K562 (cell line): ENCODE data around the gene DPH6. TPM values are rescaled to one million over a fixed set of nuclear protein-coding genes. Genes with fewer than 3 reads are reported as not detected.
A peak's percentile ranks its signal among the peaks of the same experiment; 100 is the strongest.

Source experiments
- ELF4 ChIP-seq: fragments of 450-650 bp; formaldehyde crosslinking; IDR thresholded peaks from 2 replicates; pipeline ENCODE4 v1.4.0; 2022; ENCODE audit warnings: missing genetic modification characterization
- HMG20A ChIP-seq: fragments of 450-650 bp; formaldehyde crosslinking; conservative IDR thresholded peaks from 2 replicates; pipeline ENCODE4 v1.4.0; 2020; ENCODE audit warnings: mild to moderate bottlenecking, mixed read lengths
- JUND ChIP-seq, 2 experiments: IDR thresholded peaks; 2 replicates in 1 of 2; 3 replicates in 1 of 2; pipeline ENCODE4 v1.6.1; 2011; ENCODE audit warnings: borderline replicate concordance in 2 of 2, low read depth in 2 of 2, low read length in 2 of 2, improper control_type of control experiment in 1 of 2, missing biosample characterization in 1 of 2, missing genetic modification characterization in 1 of 2, missing genetic modification reagents in 1 of 2
- KLF10 ChIP-seq: fragments of 250-450 bp; sonication (Bioruptor Pico); IDR thresholded peaks from 2 replicates; pipeline ENCODE4 v1.6.1; 2021; ENCODE audit warnings: matching md5 sums
- LCOR ChIP-seq: sonication (generic); formaldehyde crosslinking; IDR thresholded peaks from 2 replicates; pipeline ENCODE4 v1.8.0; 2022; ENCODE audit warnings: mild to moderate bottlenecking, missing genetic modification reagents
- MECOM ChIP-seq: fragments of 250-450 bp; sonication (Bioruptor Pico); IDR thresholded peaks from 2 replicates; pipeline ENCODE4 v1.8.0; 2022; ENCODE audit warnings: inconsistent platforms
- PML ChIP-seq: IDR thresholded peaks from 2 replicates; pipeline ENCODE4 v1.6.1; 2012; ENCODE audit warnings: low read length, inconsistent platforms
- POLR2A ChIP-seq: fragments of 450-650 bp; conservative IDR thresholded peaks from 2 replicates; pipeline ENCODE4 v1.6.1; 2016
- RAD51 ChIP-seq: fragments of 450-650 bp; IDR thresholded peaks from 2 replicates; pipeline ENCODE4 v1.7.1; 2016; ENCODE audit warnings: low read depth, mild to moderate bottlenecking, borderline replicate concordance
- RNF2 ChIP-seq: sonication (generic); IDR thresholded peaks from 2 replicates; pipeline ENCODE4 v1.6.1; 2016
- SIX5 ChIP-seq, 2 experiments: IDR thresholded peaks; 2 replicates each; pipeline ENCODE4 v1.6.1; 2011; ENCODE audit warnings: low read length in 2 of 2, borderline replicate concordance in 1 of 2, low read depth in 1 of 2, mild to moderate bottlenecking in 1 of 2, moderate library complexity in 1 of 2; ENCODE audit not compliant: insufficient read depth in 1 of 2
- SUPT5H ChIP-seq: fragments of 450-650 bp; IDR thresholded peaks from 2 replicates; pipeline ENCODE4 v1.6.1; 2016
- TEAD1 ChIP-seq, 2 experiments: fragments of 450-650 bp in 1 of 2; sonication (generic) in 1 of 2; formaldehyde crosslinking; IDR thresholded peaks; 2 replicates each; pipeline versions ENCODE4 v1.4.0 to v1.8.0; 2020 to 2022; ENCODE audit warnings: mild to moderate bottlenecking in 2 of 2, missing genetic modification reagents in 1 of 2
- THRB ChIP-seq: fragments of 450-650 bp; formaldehyde crosslinking; conservative IDR thresholded peaks from 2 replicates; pipeline ENCODE4 v1.4.0; 2022; ENCODE audit warnings: mild to moderate bottlenecking, missing genetic modification characterization
- ZC3H8 ChIP-seq: fragments of 450-650 bp; IDR thresholded peaks from 2 replicates; pipeline ENCODE4 v1.6.1; 2017
- ZFP36 ChIP-seq: fragments of 150-350 bp; IDR thresholded peaks from 2 replicates; pipeline ENCODE4 v1.6.1; 2018; ENCODE audit warnings: low read length, low read depth; ENCODE audit not compliant: partially characterized antibody
- ZSCAN32 ChIP-seq: fragments of 450-650 bp; formaldehyde crosslinking; IDR thresholded peaks from 2 replicates; pipeline ENCODE4 v1.4.0; 2020; ENCODE audit warnings: mild to moderate bottlenecking, moderate library complexity
- polyA plus RNA-seq, 8 experiments: library from polyadenylated mRNA; depleted of rRNA in 4 of 8; stranded (reverse) in 5 of 8; unstranded in 3 of 8; fragments of >200 nt; fragmentation: Nextera tagmentation in 2 of 8; fragmentation: Illumina TruSeq in 1 of 8; extraction: Ambion mirVana in 2 of 8; extraction: Trizol in 1 of 8; gene quantifications; 2 replicates each; pipeline versions ENCODE4 v1.2.1 to v1.2.3, GENCODE V29; 2011 to 2014; ENCODE audit warnings: inconsistent platforms in 1 of 8, missing spikeins in 1 of 8
- total RNA-seq, 7 experiments: library from RNA; depleted of rRNA in 6 of 7; stranded (reverse); fragments of >200 nt in 6 of 7; fragmentation: Illumina TruSeq in 2 of 7; extraction: Trizol in 2 of 7; gene quantifications; 2 replicates each; pipeline versions ENCODE4 v1.2.1 to v1.2.3, GENCODE V29; 2011 to 2021; ENCODE audit warnings: low replicate concordance in 1 of 7

Gene DPH6
- total and polyA plus RNA-seq, 9 of the 15 experiments (the other 6 are each of a cell fraction or from before 2014, with no cell fraction given), result 10.1 to 69.1 (median 18.8) TPM

DNA sequence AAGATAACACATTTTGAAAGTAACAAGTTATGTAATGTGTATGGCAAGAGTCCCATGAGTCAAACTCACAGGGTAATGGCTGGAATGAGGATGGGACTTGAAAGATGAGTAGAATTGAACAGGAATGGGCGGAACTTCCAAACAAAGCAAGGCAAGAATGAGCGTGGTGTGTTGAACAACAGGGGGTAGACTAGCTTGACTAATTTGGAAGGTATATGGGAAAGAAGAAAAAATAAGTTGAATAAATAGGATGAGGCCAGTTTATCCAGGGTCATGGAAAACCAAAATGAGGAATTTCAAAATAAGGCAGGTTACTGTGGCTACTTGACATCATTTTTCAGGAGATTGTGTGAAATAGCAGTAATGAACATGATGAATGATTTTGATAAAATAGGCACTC, 2.5 kb upstream of the DPH6 start (continued):
- TF ChIP-seq TEAD1 (CRISPR knock-in tag; IDR thresholded peaks at IDR 0.05) (no peak), KLF10 (peak; percentile 30; the same call in 1 of the 2 replicates), ELF4 (CRISPR knock-in tag) (0 out of 2 replicates have a peak, but pooled peaks have one; percentile 63), POLR2A (peak; percentile 45), THRB (CRISPR knock-in tag) (peak; percentile 86), ZC3H8 (peak; percentile 92; the same call in 1 of the 2 replicates), LCOR (CRISPR knock-in tag) (no peak), SIX5 (IDR thresholded peaks at IDR 0.05; ENCODE audit: borderline replicate concordance in 1 of 2, insufficient read depth in 1 of 2, low read depth in 1 of 2, low read length in 2 of 2) (no peak), RAD51 (peak; percentile 7; the same call in 1 of the 2 replicates), PML (peak; percentile 55; the same call in 1 of the 2 replicates), SUPT5H (0 out of 2 replicates have a peak, but pooled peaks have one; percentile 8), ZFP36 (no peak), RNF2 (0 out of 2 replicates have a peak, but pooled peaks have one; percentile 10), MECOM (CRISPR knock-in tag) (0 out of 2 replicates have a peak, but pooled peaks have one; percentile 15), ZSCAN32 (CRISPR knock-in tag) (0 out of 2 replicates have a peak, but pooled peaks have one; percentile 11), JUND (IDR thresholded peaks at IDR 0.05; ENCODE audit: borderline replicate concordance, low read depth, low read length) (no peak), JUND (tag; IDR thresholded peaks at IDR 0.05; ENCODE audit: borderline replicate concordance, low read depth, low read length) (0 out of 3 replicates have a peak, but pooled peaks have one; percentile 3), HMG20A (no peak)
